Measurements from ENCODE around the gene PRMT3.
"Not testable (repeated sequence)": the region's sequence is repeated elsewhere in the genome, so short reads cannot be mapped to it uniquely, and the experiment has no call there.

PRMT3 gene

GRCh38 chr11:20489948-20490347, 102.4 kb downstream of the PRMT3 start:
- DNase-seq (ENCODE audit: low read depth) = no peak
- no peak overlapping the region for H3K4me3 ChIP-seq (ENCODE audit: low read depth, low read length)

DNA sequence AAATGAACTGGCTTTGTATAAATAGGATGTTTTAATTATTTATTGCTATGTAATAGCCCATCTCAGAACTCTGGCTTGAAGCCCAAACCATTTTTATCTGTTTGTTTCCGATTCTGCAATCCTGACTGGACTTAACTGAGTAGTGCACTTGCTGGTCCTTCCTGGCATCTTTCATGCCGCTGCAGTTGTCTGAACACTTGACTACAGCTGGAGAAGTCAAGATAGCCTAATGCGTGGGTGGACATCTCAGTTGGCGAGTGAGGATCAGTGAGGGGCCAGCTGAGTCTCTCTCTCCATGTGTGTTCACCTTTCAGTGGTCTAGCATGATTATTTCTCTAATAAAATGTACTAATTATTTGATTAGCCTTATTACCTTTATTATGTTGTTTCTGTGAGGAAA, 105.8 kb downstream of the PRMT3 start:
- no peak overlapping the region for H3K4me3 ChIP-seq (ENCODE audit: low read depth, low read length)
- DNase-seq (ENCODE audit: low read depth) = no peak

GRCh38 chr11:20497124-20497792, 109.7 kb downstream of the PRMT3 start:
- H3K4me3 ChIP-seq (ENCODE audit: low read depth, low read length) = no peak overlapping the region
- DNase-seq (ENCODE audit: low read depth) = no peak

DNA sequence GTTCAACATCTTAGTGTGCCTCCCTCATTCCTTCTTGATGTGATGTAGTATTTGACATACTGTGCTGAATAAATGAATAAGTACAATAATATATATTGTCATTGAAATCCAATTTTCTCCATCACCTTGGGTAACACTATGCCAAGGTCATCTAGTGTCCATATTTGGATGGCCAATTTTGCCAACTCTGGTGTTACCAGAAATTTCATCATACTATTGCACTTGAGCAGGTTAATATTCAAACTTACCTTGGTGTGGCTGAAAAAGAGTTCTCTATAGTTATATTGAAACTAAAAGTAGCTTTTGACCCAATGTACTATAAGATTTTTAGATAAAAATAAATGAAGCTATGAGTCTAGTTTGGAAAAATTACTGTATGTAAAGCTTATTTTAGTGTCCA, 113.7 kb downstream of the PRMT3 start:
- DNase-seq (ENCODE audit: low read depth) = no peak
- H3K4me3 ChIP-seq (ENCODE audit: low read depth, low read length) = no peak overlapping the region

GRCh38 chr11:20501971-20502370, 114.5 kb downstream of the PRMT3 start:
- H3K4me3 ChIP-seq (ENCODE audit: low read depth, low read length) = no peak overlapping the region
- DNase-seq (ENCODE audit: low read depth) = no peak

- H3K4me3 ChIP-seq (ENCODE audit: low read depth, low read length) = no peak overlapping the region
- no peak for DNase-seq (ENCODE audit: low read depth)
These were observed 124.5 kb downstream of the PRMT3 start for GRCh38 chr11:20511982-20512381.

DNA sequence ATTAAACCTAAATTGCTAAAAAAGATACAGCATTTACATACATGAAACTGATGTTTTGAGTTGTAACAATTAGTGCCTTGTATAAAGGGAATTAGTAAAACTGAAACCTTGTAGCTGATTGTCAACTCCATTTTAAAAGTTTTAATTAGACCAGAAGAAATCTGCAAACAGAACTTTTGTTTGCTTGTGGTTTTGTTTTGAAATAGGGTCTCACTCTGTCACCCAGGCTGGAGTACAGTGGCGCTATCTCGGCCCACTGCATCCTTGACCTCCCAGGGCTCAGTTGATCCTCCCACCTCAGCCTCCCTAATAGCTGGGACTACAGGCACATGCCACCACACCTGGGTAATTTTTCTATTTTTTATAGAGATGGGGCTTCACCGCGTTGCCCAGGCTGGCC, 125.4 kb downstream of the PRMT3 start:
- H3K4me3 ChIP-seq (ENCODE audit: low read depth, low read length) = no peak overlapping the region
- DNase-seq (ENCODE audit: low read depth) = no peak

DNA sequence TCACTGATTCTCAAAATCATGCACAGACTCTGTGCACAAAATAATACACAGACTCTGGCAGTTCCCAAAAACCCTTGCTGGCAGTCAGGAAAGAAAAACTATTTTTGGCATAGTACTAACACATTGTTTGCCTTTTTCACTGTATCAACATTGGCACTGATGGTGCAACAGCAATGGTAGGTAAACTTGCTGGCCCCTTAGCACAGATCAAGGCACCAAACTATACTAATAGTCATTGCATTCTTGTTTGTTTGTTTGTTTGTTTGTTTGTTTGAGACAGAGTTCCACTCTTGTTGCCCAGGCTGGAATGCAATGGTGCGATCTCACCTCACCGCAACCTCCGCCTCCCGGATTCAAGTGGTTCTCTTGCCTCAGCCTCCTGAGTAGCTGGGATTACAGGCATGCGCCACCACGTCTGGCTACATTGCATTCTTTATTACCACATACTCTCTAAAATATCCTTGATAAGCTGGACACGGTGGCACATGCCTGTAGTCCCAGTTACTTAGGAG, 130.9 kb downstream of the PRMT3 start:
- H3K4me3 ChIP-seq (ENCODE audit: low read depth, low read length) = no peak overlapping the region
- DNase-seq (ENCODE audit: low read depth) = no peak

DNA sequence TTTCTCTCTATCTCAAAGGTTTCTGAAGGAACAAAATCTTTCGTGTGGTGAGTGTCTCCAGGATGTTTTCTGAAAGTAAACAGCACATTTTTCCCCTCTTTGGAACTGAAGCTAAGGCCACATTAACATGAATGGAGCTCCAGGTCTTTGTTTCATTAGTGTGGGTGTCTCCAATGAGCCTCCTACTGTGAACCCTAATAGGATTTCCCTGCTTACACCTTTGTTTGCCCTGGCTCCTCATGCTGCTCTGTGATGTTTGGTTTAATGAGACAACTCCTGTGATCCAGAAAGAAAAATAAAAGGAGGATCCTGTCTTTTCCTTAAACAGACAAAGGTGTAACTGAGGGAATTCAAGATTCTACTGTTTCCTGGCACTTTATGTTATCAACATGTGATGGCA, 135.0 kb downstream of the PRMT3 start:
- no peak for DNase-seq (ENCODE audit: low read depth)
- no peak overlapping the region for H3K4me3 ChIP-seq (ENCODE audit: low read depth, low read length)

- DNase-seq (ENCODE audit: low read depth) = no peak
- H3K4me3 ChIP-seq (ENCODE audit: low read depth, low read length) = no peak overlapping the region
These were observed 142.2 kb downstream of the PRMT3 start for GRCh38 chr11:20529757-20530156.

DNA sequence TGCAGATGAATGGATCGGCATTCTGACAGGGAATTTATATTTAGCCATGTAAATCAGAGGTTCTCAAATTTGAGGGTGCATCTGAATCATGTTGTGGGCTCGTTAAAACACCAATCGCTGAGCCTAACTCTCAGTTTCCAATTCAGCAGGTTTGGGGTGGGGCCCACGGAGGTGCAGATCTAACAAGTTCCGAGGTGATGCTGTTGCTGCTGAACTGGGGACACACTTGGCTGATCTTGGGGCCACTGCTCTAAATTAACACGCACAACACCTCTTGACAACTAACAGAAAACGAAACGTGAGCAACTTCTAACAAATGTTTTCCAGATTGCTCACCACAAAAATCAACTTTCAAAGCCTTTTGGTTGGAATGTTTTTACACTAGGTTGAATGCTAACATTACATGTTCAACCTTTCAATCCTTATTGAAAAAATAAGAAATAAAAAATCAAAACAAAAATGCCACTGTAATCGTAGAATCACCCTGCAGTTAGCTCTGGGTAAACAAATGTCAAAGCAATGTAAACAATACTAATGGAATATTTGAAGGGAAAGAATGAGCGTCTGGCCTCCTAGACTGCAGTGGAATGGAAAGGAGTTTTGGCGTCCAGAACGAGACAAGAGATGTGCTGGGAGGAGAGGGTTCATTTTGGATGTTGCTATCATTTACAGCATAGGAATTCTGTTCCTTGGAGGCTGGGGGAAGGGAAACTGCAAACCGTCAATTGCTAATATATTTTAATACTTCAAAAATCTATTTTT, 143.6 kb downstream of the PRMT3 start:
- no peak for DNase-seq (ENCODE audit: low read depth)

DNA sequence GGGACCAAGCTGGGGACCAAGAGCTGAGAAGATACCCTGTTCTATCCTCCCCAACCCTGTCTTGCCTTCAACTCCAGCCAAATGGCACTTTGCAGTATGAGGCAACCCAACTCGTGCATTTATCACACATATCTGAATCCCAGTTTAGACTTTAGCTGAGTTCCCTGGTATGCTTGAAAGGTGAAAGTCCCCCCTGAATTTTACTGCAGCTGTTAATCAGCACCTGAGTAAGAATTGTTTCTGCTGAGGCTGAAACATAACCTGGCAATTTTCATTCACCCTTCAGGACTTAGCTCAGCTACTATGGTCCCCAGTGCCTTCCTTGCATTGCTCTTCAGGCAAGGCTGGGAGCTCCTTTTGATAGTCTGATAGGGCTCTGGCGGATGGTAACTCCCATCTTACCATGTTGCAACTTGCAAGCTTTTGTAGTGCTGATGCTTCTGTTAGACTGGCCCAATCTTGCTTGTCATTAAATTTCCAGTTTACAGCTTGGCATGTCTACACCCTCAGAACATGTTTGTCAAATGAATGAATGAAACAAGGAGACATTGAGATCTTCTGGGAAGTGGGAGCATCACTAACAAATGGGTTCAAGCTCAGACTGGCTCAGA, 147.9 kb downstream of the PRMT3 start:
- no peak overlapping the region for H3K4me3 ChIP-seq (ENCODE audit: low read depth, low read length)
- no peak for DNase-seq (ENCODE audit: low read depth)

More for the DNA sequence above, 143.6 kb downstream of the PRMT3 start:
- H3K4me3 ChIP-seq (ENCODE audit: low read depth, low read length) = no peak overlapping the region

DNA sequence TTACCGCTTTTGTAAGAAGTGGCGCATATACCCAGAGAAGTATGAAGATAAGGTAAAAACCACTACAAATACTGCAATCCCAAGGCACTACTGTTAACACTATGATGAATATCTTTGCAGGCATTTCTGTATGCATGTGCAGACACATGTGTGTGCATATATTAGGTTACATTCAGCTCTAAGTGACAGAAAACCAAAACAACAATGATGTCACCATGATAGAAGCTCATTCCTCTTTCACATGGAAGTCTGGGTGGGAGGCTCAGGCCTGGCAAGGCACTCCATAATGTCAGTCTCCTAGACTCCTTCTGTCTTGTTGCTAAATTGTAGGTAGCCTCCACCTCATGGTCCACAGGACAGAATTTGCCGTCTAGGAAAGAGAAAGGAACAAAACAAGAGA, 148.8 kb downstream of the PRMT3 start:
- no peak for DNase-seq (ENCODE audit: low read depth)
- H3K4me3 ChIP-seq (ENCODE audit: low read depth, low read length) = no peak overlapping the region

- DNase-seq (ENCODE audit: low read depth) = no peak
These were observed 149.3 kb downstream of the PRMT3 start for GRCh38 chr11:20536784-20537183.

DNA sequence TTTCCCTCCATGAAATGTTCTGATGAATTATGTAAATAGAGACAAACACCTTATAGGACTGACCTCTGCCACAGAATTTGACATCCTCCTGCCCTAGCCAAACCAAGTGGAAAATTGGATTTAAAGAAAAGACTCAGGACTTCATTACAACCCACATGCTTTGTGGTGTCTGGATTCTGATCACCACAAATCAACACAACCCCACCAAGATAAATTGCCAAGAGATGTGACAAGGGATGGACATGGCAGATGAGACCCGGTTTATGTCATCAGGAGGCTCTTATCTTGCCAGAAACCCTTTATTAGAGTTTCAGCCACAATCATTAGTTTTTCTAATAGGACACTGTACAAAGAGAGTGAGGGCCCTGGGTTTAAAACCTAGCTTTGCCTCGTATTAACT, 154.0 kb downstream of the PRMT3 start:
- no peak for DNase-seq (ENCODE audit: low read depth)

More at GRCh38 chr11:20536784-20537183, 149.3 kb downstream of the PRMT3 start:
- H3K4me3 ChIP-seq (ENCODE audit: low read depth, low read length) = no peak overlapping the region

DNA sequence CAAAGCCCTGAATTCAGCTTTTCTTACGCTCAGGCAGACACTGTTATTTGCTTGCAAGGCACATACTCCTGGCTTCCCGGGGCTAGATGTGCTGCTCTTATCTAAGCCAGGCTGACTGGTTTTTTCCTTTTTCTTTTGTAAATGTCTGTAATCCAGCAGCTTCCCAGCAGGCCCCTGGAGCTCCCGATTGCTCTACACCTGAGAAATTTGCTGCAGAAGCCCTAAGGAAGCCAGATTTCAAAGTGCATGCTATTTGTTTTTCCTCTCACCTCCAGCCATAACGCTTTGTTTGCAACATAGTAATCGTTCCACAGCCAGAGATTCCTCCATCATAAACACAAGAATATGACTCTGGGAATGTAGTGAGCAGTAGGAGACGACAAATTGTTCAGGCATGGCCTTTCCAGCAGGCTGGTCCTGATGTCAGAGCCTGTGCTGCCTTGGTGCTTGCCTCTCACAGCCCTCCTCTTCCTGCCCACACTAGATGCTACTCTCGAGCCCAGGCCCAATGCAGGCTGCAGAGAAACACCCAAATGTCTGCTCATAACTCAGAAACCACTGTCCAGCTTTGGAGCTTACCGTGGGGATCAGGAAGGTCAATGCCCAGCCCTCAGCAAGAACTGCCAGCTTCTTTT, 157.2 kb downstream of the PRMT3 start:
- H3K4me3 ChIP-seq (ENCODE audit: low read depth, low read length) = no peak overlapping the region
- DNase-seq (ENCODE audit: low read depth) = no peak

More for the DNA sequence above, 154.0 kb downstream of the PRMT3 start:
- no peak overlapping the region for H3K4me3 ChIP-seq (ENCODE audit: low read depth, low read length)

GRCh38 chr11:20547411-20547810, 159.9 kb downstream of the PRMT3 start:
- H3K4me3 ChIP-seq (ENCODE audit: low read depth, low read length) = no peak overlapping the region
- no peak for DNase-seq (ENCODE audit: low read depth)

- no peak for DNase-seq (ENCODE audit: low read depth)
- no peak overlapping the region for H3K4me3 ChIP-seq (ENCODE audit: low read depth, low read length)
These were observed 163.6 kb downstream of the PRMT3 start for GRCh38 chr11:20551096-20551495.

GRCh38 chr11:20555783-20556182, 168.3 kb downstream of the PRMT3 start:
- no peak overlapping the region for H3K4me3 ChIP-seq (ENCODE audit: low read depth, low read length)
- no peak for DNase-seq (ENCODE audit: low read depth)

DNA sequence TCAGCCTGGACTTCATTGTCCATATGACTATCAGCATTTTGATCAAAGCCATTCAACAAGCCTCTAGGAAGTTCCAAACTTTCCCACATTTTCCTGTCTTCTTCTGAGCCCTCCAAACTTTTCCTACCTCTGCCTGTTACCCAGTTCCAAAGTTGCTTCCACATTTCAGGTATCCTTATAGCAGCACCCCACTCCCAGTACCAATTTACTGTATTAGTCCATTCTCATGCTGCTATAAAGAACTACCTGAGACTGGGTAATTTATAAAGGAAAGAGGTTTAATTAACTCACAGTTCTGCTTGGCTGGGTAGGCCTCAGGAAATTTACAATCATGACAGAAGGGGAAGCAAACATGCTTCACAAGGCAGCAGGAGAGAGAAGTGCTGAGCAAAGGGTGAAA, 168.9 kb downstream of the PRMT3 start:
- H3K4me3 ChIP-seq (ENCODE audit: low read depth, low read length); DNase-seq (ENCODE audit: low read depth): not testable (repeated sequence)
